Forelimb muscle (tissue), 1 donor: ENCODE measurements around the gene KLK5. TPM values are rescaled to one million over a fixed set of nuclear protein-coding genes. Genes with fewer than 3 reads are reported as not detected.

Experiments used
- polyA plus RNA-seq: library from polyadenylated mRNA; unstranded; fragments of 120-200 nt; gene quantifications from one replicate; pipeline ENCODE4 v1.2.1, GENCODE V29; 2013; ENCODE audit not compliant: insufficient read length

The KLK5 gene
- polyA plus RNA-seq, 1 donor = not detected

Other genes starting within 250 kb of the KLK5 start
- gene SHANK1, start 233.2 kb downstream of the KLK5 start, polyA plus RNA-seq = 44.4 TPM
- gene CLEC11A, start 229.7 kb downstream of the KLK5 start, polyA plus RNA-seq = 24.4 TPM
- gene GPR32, start 182.6 kb downstream of the KLK5 start, polyA plus RNA-seq = not detected
- gene ACP4, start 162.6 kb downstream of the KLK5 start, polyA plus RNA-seq = not detected
- gene KLK1, start 129.3 kb downstream of the KLK5 start, polyA plus RNA-seq = 0.56 TPM
- gene KLK15, start 119.5 kb downstream of the KLK5 start, polyA plus RNA-seq = not detected
- not detected for gene KLK3, start 98.1 kb downstream of the KLK5 start, polyA plus RNA-seq
- gene KLK2, start 79.6 kb downstream of the KLK5 start, polyA plus RNA-seq = 0.40 TPM
- not detected for gene KLK4, start 41.6 kb downstream of the KLK5 start, polyA plus RNA-seq
- gene KLK6, start 16.6 kb upstream of the KLK5 start, polyA plus RNA-seq = 0.10 TPM
- not detected for gene KLK7, start 30.9 kb upstream of the KLK5 start, polyA plus RNA-seq
- not detected for gene KLK8, start 48.6 kb upstream of the KLK5 start, polyA plus RNA-seq
- 0.18 TPM for gene KLK10, start 66.7 kb upstream of the KLK5 start, polyA plus RNA-seq
- not detected for gene KLK11, start 73.6 kb upstream of the KLK5 start, polyA plus RNA-seq
- not detected for gene KLK12, start 82.0 kb upstream of the KLK5 start, polyA plus RNA-seq
- not detected for gene KLK13, start 112.1 kb upstream of the KLK5 start, polyA plus RNA-seq
- 0.34 TPM for gene KLK14, start 129.8 kb upstream of the KLK5 start, polyA plus RNA-seq
- 2.4 TPM for gene CTU1, start 155.4 kb upstream of the KLK5 start, polyA plus RNA-seq
- gene SIGLEC9, start 171.9 kb upstream of the KLK5 start, polyA plus RNA-seq = 0.65 TPM
- gene SIGLEC7, start 189.3 kb upstream of the KLK5 start, polyA plus RNA-seq = 0.37 TPM